Uterus (tissue), 2 donors: ENCODE results near the gene WASF2.

ENCODE experiments used
- CTCF ChIP-seq, 4 experiments: fragments of 200-600 bp in 2 of 4; fragments of 450-650 bp in 2 of 4; sonication (generic) in 2 of 4; IDR thresholded peaks; one replicate each; pipeline ENCODE4 v1.5.1; 2016 to 2019; ENCODE audit warnings: antibody characterized with exemption in 4 of 4, mild to moderate bottlenecking in 2 of 4, moderate library complexity in 1 of 4
- POLR2A ChIP-seq, 2 donors: fragments of 450-650 bp; IDR thresholded peaks; one replicate each; pipeline ENCODE4 v1.6.1; 2016; ENCODE audit warnings: antibody characterized with exemption in 2 of 2, mild to moderate bottlenecking in 1 of 2, moderate library complexity in 1 of 2

- no peak for TF ChIP-seq CTCF (IDR thresholded peaks at IDR 0.05)
- no peak for TF ChIP-seq POLR2A (IDR thresholded peaks at IDR 0.05)
These were observed 4.6 kb downstream of the WASF2 start for GRCh38 chr1:27485363-27485762.
